ENCODE results near the gene USP20. TPM values are rescaled to one million over a fixed set of nuclear protein-coding genes. Genes with fewer than 3 reads are reported as not detected.

Gene USP20
- polyA plus RNA-seq, 3 donors = 12.7 to 15.9 (median 15.7) TPM

DNA sequence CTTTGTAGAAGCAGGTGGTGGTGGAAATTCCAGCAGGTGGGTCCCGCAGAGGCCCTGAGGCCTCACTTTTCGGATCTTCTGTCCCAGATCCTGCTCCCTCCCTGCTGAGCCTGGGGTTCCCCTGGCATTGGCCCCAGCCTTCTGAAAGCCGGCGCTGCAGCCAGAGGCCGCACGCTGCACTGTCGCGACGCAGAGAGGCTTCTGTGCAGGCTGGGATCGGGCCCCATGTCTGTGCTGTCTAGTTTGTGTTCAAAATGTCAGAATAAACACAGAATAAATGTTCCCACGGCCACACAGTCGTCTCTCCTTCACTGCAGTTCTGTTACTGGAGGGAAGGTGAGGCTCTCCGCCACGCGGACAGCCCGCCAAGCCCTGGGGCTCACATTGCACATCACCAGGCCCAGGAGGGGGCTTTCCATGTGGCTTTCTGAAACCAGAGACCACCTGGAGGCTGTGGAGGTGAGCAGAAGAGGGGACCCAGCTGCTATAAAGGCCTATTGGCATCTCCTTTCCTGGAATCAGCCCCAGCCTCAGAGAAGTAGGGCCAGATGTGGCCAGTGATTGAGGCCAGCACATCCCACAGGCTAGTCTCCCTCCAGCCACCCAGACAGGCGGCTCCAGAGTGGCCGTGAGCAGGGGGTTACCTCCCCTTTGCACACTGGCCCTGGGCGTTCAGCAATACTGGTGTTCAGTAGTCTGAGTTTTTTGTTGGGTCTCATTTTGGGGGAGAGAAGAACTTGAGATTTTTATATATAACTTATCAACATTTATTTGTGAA is 46.5 kb downstream of the USP20 start:
- 83 to 93% (median 90%) methylated on average over 19 of the region's 19 CpGs for WGBS, 3 donors
- no peak overlapping the region for H3K27ac ChIP-seq (ENCODE audit: low read depth, low read length)

DNA sequence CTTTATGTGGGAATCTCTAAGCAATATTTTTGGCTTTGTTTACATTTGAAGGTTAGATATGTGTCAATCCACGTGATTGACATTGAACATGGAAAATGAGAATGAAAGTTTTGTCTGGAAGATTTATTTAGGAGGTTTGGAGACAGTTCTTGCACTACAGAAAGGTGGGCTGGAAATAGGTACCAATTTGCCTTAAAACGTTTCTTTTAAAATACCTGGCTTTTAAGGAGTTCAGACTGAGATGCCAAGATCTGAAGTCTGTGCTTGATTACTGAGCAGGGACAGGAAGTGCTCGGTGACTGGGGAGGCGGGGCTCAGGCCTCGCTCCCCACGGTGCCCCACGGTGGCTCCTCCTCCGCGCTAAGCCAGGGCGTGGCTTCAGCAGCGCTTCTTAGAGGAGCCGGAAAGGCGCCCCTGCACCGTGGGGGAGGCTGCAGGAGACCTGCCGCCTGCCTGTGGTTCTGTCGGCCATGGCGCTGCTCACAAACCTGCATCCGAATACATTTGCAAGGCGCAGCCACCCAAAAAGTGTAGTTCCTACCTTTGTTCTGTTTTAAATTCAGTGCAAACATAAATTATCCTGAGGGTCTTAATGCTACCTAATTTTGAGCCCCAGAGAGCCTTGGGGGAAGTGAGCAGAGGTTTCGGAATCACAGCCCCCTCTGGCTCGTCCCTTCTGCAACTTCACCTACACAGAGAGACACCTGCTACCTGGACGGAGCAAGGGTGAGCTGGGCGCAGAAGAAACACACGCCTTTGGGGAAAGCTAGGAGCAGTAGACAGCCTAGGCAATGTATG is 49.2 kb downstream of the USP20 start:
- H3K27ac ChIP-seq (ENCODE audit: low read depth, low read length) = no peak overlapping the region
- WGBS, 3 donors = 6 to 9% (median 7%) methylated on average over 24 of the region's 24 CpGs

DNA sequence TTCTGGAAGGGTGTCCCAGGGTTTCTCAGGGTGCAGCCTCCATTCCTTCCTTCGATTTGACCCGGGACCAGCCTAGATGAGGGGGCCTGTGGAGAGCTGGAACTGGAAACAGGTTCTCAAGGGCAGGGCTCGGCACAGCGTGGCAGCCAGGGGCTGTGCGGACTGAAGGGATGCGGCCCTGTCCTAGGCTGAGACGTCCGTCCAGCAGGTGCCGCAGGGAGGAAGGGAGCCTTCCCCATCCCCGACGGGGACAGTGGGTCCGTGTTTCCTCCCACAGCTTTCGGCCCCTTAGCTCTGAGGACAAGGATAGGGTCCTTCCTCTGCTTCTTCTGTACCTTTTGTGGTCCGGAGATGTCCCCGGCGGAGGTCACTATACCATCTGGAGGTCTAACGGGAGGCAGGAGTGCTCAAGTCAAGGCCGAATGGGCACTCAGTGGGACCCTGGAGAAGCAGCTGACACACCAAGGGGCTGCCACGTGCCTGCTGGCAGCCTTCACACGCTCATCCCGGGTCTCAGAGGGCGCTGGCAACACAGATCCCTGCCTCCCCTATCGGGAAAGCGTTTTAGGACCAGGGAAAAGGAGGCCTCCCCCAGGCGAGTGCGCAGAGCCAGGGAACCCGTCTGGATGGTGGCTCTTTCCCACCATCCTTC is 49.9 kb downstream of the USP20 start:
- H3K27ac ChIP-seq (ENCODE audit: low read depth, low read length) = peak overlapping the region; percentile 46
- 17 to 20% (median 18%) methylated on average over 27 of the region's 27 CpGs for whole genome bisulfite sequencing, 3 donors

DNA sequence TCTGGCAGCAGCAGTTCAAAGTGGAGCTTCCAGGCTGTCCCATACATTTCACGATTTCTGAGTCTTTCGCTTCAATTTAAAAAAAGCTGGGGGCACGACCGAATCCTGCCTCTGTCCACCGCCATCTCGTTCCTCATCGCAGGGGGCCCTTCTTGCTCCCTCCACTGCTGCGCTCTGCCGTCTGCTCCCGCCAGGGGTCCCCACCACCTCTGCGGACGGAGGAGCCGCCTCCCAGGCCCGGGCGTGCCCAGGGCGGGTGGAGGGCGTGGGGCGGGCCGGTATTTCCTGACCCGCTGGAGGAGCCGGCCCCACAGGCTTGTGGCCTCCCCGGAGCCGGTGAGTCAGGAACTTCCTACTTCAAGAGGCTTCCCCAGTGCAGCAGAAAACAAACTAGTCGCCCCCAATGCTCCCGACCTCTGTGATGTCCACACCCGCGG is 50.4 kb downstream of the USP20 start:
- peak overlapping the region; percentile 46 for H3K27ac ChIP-seq (ENCODE audit: low read depth, low read length)
- 0 to 1% (median 1%) methylated on average over 27 of the region's 27 CpGs for WGBS, 3 donors

DNA sequence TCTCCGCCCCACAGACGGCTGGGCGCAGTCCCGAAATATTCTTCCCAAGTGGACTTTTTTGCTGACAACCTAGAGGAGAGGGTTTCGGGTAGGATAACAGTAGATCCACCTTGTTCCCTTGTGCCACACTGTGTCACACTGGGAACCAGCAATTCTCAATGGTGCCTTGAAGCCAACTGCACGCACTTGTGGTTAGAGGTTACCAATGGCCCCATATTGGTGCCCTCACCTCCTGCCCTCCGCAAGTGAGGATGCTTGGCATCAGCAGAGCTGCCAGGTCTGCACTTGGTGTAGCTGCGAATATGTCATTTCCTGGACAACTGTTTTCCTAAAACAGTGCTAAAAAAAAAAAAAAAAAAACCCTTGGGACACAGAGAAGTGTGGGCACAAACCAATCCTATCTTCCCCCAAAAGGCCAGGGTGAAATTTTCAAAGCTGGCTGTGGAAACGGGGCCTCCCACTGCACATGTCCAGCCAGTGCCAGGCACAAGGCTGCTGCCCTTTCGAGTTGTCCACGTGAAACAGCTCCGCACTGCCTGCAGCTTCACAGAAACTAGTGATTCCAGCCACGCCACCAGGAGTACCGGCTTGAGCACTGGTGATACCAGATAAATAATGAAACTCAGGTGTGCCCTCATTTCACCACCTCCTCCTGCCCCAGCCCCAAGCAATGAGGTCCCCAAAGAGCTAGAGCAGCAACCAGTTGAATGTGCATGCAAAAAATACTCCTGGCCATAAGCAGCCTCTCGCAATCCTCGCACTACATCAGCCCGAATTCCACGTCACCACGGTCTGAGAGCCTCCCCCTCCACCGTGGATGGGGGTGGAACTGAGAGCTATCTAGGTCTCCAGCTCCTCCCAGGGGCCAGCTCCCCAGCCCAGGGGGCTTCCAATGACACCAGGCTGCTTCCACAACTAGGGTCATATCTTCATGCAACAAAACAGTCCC is 51.2 kb downstream of the USP20 start:
- 42 to 73% (median 58%) methylated on average over 20 of the region's 20 CpGs for WGBS, 3 donors
- H3K27ac ChIP-seq (ENCODE audit: low read depth, low read length) = no peak overlapping the region

DNA sequence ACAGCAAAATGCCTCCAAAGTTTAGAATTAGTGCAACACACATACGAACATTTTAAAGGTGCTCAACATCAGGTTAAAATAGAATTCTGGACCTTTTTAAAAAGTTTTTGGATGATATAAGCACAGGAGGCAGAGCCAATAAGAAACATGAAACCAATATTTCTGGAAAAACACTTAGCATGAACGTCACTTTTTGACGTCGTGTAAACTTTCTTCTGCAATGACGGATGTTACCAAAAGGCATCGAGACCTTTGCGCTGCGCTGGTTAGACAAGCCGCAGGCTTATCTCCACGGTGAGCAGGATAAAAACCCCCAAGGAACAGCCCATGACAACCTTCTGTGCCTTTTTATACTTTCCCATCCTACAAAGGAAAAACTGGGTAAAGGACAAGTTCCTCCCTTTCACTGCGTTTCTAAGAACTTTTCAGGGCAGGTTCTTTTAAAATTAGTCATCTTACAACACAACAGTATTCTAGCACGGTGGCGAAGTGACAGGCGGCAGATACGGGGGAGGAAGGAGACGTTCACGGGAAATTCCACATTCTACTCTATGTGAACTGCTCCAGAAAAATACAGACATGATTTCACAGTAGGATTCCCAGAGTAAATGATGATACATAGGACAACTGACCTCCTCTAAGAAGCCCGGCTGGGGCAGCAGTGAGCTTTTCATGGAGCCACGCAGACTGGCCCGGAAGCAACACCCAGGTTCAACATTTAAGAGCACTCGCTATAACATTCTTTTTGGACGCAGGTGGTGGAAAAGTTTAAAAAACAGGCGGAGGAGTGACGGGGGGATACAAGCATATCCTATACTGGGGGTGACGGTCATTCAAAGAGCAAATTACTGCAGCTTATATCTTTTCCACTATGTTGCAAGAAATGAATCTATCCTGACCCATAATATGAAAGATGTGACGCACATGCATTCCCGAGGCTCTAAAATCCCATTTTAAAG is 52.4 kb downstream of the USP20 start:
- WGBS, 3 donors = 24 to 68% (median 35%) methylated on average over 27 of the region's 27 CpGs
- no peak overlapping the region for H3K27ac ChIP-seq (ENCODE audit: low read depth, low read length)

DNA sequence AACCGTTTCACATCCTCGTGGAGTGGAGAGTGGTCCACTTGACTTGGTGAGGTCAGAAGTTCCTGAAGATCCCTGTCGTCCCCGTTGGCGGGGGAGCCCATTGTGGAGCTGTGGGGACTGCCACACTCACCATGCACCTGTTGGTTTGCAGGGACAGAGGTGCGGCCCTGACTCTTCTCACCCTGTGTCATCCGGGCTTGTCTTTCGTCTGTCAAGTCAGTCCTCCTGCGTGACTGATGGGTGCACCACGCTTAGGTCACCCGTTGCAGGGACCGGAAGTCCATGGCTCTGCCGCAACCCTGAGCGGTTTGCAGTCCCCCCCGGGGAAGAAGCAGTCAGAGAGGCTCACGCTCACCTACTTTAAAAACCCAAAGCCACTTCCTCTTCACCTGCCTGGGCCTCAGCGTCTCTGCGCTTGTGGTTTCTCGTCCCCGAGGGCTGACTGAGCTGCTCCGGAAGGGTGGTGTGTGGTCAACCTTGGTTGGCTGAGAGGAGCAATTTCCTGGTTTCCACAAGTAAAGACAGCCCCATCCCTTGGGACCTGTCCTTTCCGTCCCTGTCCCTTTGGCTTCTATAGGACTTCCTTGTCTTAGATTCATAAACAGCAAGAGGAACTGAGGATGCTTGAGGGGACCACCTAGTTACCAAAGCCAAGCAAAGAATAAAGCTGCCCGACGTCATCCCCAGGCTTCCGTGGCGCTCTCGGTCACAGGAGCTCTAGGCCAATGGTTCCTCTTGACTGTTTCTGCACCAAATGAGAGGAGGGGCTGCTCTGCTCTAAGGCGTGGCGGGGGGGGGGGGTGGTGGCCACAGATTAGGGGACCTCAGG is 53.2 kb downstream of the USP20 start:
- peak overlapping the region; percentile 0 for H3K27ac ChIP-seq (ENCODE audit: low read depth, low read length)
- WGBS, 3 donors = 36 to 69% (median 39%) methylated on average over 29 of the region's 29 CpGs

DNA sequence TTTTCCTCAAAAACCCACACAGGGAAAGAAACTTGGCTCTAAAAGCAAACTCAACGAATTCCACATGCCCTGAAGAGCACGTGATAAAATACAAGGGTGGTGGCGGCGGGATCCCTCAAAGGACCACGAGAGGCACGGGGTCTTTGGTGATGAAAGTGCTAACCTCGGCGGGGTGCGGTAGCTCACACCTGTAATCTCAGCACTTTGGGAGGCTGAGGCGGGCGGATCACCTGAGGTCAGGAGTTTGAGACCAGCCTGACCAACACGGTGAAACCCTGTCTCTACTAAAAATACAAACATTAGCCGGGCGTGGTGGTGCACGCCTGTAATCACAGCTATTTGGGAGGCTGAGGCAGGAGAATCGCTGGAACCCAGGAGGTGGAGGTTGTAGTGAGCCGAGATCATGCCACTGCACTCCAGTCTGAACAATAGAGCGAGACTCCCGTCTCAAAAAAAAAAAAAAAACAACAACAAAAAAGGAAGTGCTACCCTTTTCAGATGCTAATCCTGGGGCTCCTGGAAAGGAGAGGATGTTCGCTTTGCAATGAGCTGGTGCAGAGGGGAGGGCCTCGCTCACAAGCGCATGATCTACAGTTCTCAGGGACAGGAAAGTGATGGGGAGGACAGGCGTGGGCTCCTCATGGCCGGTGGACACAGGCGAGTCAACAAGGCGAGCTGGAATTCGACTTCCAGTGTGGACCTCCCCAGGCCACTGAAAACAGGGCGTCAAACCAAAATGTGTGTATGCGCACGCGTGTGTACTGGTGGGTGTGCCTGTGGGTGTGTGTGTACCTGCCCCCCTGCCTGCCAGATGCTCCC is 54.1 kb downstream of the USP20 start:
- peak overlapping the region; percentile 0 for H3K27ac ChIP-seq (ENCODE audit: low read depth, low read length)
- 74 to 88% (median 81%) methylated on average over 30 to 31 of the region's 31 CpGs for WGBS, 3 donors

DNA sequence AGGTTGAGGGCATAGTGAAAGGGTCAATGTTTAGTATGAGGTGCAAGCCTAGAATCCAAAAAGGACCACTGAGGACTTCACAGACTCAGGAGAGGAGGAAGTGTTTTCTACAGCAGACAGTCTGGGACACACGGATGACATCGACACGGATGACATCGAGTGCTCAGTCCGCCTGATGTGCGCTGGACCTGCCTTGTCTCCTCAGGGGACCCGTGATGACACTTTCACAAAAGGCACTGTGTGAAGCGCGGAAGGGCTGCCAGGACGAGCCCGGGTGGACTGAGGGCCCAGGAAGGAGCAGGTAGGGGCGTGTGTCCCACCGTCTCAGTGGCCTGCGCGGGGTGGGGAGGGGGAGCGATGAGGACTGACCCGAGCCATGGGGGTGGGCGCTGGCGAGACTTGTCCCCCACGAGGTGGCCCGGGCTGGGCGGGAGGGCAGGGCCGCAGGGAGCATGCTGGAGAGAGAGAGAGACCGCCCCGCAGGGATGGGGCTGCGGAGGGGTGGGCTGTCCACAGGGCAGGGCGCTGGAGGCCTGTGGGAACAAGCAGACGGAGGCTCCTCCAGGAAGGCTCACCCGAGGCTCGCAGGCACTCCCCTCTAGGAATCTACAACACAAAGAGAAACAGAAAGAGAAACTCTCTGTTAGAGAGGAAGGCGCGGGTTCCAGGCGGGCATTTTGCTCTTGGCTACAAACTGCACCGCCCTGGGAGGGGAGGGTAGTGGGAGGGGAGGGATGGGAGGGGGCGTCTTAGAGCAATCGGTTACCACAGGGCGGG is 54.9 kb downstream of the USP20 start:
- 54 to 71% (median 61%) methylated on average over 32 to 37 of the region's 37 CpGs for WGBS, 3 donors
- H3K27ac ChIP-seq (ENCODE audit: low read depth, low read length) = no peak overlapping the region

DNA sequence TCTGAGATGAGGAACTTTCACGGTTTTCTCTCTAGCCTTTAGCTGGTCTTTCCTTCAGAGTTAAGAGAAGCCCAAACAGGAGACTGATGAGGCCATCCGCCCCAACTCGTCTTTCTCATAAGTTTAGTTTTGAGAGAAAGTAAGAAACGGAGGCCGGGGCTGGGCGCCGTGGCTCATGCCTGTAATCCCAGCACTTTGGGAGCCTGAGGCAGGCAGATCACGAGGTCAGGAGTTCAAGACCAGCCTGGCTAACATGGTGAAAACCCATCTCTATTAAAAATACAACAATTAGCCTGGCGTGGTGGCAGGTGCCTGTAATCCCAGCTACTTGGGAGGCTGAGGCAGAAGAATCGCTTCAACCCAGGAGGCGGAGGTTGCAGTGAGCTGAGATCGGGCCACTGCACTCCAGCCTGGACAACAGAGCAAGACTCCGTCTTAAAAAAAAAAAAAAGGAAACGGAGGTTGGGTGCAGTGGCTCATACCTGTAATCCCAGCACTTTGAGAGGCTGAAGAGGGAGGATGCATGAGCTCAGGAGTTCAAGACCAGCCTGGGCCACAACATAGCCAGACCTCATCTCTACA is 55.6 kb downstream of the USP20 start:
- WGBS, 3 donors = 57 to 85% (median 70%) methylated on average over 13 to 14 of the region's 14 CpGs
- peak overlapping the region; percentile 31 for H3K27ac ChIP-seq (ENCODE audit: low read depth, low read length)

DNA sequence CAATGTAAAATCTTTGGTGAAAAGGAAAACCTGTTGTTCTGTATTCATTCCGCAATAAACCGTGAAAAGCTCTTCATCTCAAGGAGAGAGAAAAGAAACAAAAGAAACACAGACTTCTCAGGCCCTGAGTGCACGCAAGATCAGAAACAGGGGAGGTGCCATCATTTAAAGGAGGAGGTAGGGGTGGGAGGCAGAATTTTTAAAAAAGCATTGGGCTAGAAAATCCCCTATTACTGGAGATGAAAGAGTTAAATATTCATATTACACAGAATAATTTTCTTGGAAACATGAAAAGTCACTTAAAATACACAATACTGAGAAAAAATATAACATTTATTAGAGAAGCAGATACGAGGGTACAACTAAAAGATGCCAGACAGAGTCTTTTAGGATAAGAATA is 56.3 kb downstream of the USP20 start:
- WGBS, 3 donors = 84 to 90% (median 84%) methylated on average over 4 of the region's 4 CpGs

DNA sequence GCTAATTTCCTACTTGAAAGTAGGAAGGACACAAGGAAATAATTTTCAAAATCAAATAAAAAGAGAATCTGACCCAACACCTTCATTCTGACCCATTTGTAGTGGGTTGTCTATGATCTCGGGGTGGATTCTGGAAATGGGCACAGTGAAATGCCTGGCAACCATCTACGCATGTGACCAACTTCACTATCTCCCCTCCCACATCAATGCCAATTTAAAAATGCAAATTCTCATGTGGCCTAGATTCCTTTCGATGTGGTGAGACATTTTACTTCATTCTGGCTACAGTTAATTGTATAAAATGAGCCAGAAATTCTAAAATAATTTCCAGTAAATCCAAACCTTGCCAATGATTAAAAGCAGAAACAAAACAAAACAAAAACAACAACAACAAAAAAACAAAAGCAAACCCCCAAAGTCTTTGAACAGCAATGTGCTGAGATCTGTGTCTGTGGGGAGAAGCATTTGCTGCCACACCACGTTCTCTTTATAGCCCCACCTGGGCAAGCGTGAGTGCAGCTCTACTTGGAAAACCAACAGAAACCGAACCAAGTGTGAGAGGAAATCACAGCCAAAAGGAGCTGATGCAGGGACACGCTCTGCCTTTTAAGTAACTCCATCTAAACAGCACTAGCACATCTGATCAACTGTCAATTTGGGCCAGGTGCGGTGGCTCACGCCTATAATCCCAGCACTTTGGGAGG is 59.0 kb downstream of the USP20 start:
- H3K27ac ChIP-seq (ENCODE audit: low read depth, low read length) = no peak overlapping the region

More for the DNA sequence above, 56.3 kb downstream of the USP20 start:
- H3K27ac ChIP-seq (ENCODE audit: low read depth, low read length) = no peak overlapping the region

DNA sequence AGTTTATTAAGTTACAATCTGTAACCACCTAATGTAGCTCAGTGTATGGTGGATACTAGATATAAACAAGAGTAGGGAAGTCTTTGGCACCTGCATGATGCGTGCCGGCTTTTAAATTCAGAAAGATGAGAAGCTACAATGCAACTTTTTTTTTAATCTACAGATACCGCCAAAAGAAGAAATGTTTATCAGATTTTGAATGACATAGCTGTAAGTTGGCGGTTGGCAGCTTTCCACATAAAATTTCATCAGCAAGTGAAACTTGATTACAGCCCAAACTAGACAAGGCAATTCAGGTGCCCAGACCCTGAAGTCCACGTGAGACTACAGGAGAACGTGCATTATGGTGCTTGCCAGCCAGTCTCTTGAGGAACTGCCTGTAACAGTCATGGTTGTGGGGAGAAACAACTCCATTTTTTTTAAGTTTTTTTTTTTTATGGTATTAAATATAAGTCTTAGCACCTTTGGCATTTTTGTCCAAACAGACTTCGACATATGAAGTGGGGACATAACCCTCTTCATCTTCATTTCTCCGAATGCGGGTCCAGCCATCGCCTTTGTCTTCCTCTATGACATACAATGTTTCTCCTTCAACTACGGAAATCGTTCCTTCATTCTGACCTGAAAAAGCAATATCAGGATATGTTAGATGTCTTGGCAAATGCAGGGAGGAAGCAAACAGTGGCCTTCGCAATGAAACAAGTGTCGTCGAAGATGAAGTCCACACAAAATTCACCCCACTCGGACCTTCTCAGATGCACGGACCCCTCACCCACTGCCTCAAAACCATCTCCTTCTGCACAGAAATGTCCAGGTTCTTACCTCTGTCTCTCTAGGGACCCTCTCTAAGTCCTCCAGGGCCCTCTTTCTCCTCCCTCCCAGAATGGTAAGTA is 60.4 kb downstream of the USP20 start:
- WGBS, 3 donors = 78 to 94% (median 80%) methylated on average over 17 of the region's 17 CpGs
- no peak overlapping the region for H3K27ac ChIP-seq (ENCODE audit: low read depth, low read length)

More for the DNA sequence above, 59.0 kb downstream of the USP20 start:
- WGBS, 3 donors = 87 to 90% (median 87%) methylated on average over 9 of the region's 9 CpGs
